NCI-H345 (cell line): Measurements from ENCODE around the gene VPS37B.
"Not testable (repeated sequence)": the region's sequence is repeated elsewhere in the genome, so short reads cannot be mapped to it uniquely, and the experiment has no call there.

Experiments
- DNase-seq: peaks from one replicate; lab custom pipeline; 2025; lab: John Stamatoyannopoulos, UW

The VPS37B gene

DNA sequence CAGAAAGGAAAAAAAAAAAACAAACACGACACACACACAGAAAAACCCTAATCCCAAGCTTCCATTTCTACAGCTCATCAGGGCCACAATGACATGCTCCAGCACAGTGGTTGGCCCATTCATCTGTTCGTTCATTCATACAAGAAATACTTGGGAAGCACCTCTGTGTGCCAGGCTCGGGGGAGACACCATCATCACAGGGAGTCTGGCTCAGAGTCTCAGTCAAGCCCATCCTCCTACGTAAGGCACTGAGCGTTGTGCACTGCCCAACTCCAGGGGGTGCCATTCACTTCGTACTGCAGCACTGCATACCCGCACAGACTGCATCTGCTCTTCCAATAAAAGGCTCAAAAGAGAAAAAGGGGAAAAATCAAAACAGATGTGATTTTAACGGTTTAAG is 15.3 kb downstream of the VPS37B start:
- DNase-seq: peak; percentile 43

DNA sequence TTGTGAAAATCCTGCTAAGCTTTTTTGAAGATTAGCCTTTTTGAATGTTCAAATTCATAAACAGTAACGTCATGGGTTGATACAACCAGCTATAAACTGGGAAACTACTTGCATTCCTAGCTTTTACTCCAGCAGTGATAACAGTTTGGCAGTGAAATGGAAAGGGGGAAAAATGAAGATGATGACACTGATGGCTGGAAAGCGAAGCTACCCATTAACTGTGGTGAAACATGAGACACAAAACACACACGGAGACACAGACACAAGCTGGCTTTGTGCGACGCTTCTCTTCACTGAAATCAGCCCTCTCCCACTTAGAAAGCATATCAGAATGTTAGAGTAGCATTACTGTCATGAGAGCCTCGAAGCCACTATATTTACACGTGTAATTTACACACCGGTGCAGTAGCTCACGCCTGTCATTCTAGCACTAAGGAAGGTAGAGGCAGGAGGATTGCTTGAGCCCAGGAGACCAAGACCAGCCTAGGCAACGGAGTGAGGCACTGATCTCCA is 15.7 kb downstream of the VPS37B start:
- DNase-seq: no peak

DNA sequence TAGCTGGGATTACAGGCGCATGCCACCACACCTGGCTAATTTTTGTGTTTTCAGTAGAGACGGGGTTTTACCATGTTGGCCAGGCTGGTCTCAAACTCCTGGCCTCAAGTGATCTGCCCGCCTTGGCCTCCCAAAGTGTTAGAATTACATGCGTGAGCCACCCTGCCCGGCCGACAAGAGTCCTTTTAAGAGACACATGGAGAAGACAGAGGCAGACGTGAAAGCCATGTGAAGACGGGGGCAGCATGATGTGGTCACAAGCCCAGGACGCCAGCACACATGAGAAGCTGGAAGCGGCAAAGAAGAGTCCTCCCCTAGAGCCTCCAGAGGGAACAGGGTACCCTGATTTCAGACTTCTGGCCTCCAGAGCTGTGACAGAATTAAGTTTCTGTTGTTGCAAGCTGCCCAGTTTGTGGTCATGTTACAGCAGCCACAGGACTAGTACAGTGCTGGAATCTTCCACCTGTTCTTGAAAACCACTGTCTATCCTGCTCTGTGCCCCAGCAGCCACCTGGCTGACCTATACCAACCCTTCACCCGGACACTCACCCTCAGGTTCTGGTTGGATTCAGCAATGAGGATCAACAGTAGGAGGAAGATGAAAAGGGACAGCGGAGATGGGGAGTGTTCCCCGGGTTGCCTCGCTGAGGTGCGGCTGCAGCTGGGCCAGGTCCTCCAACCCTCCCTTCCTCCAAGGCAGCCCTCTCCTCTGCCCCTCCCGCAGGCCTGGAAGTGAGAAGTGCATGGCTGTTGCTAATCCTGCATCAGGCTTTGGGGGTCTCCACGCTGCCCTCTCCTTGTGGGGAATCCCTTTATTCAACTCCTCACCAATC is 16.9 kb downstream of the VPS37B start:
- no peak for DNase-seq

DNA sequence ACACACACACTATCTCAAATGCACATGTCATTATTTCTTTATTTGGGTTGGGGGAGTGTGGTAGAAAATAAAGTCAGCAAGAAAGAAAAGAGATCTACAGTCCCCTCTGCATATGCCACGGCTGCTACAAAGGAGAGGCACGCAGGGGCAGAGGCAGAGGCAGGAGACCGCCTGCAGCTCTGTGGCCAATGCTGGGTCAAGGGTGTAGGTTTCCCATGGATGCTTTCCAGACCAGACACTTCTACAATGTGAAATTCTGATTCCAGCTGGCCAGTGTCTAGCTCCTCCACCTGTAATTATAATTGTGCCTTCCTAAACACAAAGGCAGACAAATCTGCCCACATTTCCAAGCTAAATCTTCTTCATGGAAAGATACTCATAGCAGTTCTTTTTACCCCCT is 19.2 kb downstream of the VPS37B start:
- no peak for DNase-seq

- DNase-seq: not testable (repeated sequence)
Observed at GRCh38 chr12:122876281-122876680, 19.6 kb downstream of the VPS37B start.

DNA sequence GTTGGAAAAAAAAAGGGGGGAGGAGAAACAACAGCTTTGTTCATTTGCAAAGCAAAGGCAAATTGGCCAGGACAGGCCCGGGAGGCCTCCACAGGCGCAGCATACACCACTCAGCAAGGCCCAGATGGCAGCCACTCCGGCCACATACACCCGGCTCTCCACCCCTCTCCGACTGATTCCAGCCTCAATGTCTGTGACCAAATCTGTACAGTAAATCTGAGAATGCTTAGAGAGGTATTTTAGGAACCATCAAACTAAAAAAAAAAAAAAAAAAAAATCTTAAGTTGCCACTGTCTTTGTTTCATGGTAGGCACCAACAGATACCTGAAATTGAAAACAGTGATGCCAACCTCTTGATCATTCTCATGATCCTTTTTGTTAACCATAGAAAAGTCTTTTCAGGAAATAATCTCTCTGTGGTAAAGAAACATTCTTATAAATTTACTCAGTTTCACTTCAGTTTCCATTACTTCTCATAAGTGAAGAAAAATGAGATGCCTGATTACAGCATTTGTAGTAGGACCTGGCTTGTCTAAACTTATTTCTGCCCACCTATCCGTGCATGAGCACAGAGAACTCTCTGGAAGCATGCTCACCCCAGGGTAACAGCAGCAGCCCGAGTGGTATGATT is 20.2 kb downstream of the VPS37B start:
- no peak for DNase-seq

DNA sequence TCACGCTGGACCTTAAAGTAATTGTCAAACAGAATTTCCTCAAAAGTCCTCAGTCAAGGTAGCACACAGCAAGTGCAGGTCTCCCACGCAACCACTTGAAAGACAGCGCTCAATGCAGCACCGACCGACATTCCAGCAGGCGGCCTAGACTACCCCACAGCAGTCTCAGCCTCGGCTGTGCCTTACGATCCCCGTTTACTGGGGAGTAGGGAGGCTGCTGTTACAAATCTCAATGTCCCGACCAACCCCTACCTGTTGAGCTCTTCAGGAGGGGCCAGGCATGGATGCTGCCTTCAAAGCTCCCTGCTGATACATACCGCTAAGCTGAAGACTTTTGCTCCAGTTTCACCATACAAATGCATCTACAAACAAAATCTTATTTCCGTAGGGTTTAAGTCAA is 21.8 kb downstream of the VPS37B start:
- DNase-seq: no peak

DNA sequence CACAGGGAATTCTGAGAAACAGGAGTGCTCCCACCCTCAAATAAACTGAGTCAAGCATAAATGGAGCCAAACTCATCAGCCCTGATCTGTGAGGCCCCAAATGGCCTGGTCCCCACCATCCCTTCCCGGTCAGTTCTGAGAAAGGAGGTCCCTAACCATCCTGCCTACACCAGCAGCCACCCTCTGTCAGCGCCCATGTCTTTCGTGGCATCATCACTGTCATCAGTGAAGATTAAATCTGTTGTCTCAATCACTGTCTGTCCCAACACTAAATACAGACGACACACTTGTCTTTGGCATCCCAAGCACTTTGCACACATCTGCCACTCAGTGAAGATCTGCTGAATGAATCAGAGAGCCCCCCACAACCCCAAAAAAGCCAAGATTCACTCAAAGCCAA is 22.4 kb downstream of the VPS37B start:
- DNase-seq: no peak

DNA sequence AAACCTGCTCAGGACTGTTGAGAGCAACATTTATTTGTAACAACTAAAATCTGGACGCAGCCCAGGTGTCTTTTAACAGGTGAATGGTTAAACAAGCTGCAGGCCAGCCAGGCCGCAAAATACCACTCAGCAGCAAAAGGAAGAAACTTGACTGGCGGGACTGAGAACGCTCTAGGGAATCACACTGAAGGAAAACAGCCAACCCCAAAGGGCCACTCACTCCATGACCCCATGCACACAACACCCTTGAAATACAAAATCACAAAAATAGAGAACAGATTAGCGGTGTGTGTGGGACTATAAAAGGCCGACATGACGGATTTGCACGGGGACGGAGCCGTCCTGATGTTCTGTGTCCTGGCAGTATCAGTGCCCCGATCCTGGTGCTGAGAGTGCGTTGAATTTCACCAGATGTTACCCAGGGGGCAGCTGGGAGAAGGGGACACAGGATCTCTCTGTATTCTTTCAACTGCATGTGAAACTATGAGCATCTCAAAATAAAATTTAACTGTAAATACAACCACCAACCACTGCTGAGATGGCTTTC is 23.0 kb downstream of the VPS37B start:
- peak; percentile 49 for DNase-seq

GRCh38 chr12:122871851-122872780 is 23.8 kb downstream of the VPS37B start:
- DNase-seq: peak; percentile 96

GRCh38 chr12:122870867-122871664 is 24.9 kb downstream of the VPS37B start:
- DNase-seq: no peak

GRCh38 chr12:122870163-122870842 is 25.6 kb downstream of the VPS37B start:
- no peak for DNase-seq

- DNase-seq: no peak
Observed at GRCh38 chr12:122869207-122869973, 26.5 kb downstream of the VPS37B start.

DNA sequence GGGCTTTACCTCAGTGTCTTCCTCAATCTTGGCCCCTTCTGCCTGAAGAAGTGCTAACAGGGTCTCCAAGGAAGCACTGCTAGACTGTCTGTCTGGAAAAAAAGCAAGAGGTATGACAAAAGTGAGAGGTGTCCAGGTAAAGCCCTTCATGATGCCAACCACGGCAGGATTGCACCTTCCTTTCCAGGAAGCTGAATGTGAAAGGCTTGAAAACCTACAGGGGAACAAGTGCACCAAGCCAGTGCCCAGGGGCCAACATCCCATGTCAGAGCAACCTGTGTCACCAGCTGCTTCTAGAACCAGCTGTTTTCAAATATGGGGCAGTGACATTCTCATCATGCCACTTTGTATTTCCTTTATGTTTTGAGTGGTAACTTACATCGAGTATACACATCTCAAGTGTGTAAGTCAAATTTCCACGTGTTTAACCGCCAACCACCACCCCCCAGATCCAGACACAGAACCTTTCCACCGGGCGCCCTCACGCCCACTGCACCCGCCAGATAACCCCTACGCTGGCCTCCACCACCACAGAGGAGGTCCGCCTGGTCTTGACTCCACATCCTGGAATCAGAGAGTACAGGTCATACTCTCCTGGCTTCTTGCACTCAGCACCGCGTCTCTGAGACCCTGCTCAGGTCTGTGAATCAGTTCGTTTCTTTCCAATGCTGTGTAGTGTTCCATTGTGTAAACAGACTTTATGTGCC is 27.3 kb downstream of the VPS37B start:
- no peak for DNase-seq

DNA sequence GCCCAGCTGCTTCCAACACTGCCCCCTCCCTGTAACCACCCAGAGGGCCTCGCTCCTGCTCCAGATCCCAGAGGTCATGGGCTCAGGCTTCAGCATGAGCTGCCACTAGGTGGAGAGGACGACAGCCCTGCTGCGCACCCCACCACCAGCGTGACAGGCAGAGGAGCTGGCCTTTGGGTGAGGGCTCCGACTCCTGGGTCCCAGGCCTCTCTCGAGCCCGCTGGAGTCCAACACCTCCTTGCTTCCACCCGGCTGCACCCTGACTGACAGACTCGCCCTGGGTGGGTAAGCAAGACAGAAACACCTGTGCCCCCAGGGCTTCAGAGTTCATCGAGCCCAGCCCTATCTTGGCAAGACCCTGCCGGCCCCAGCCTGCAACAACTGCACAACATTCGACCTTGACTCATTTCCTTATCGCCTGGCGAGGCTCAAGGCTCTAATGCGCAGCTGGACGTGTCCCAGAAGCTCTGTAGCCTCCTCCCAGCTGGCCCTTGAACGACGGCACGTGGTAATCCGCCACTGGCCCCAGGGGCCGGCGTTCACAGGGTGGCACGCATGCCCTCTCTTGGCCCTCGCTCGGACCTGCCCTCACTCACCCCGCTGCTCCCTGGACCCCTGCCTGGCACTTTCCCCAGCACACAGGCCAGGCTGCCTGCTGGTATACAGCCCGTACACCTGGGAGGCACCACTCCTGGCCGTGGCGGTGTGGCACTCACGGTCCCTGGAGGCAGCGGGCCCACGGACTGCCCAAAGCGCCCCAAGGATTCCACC is 28.0 kb downstream of the VPS37B start:
- DNase-seq: no peak

- DNase-seq: no peak
Observed at GRCh38 chr12:122866950-122867607, 28.8 kb downstream of the VPS37B start.

GRCh38 chr12:122866379-122866778 is 29.5 kb downstream of the VPS37B start:
- no peak for DNase-seq
